KOPT-K1 (cell line): ENCODE data around the gene PRDM16.

Experiments used
- H3K27ac ChIP-seq: fragments of 200-600 bp; sonication (generic); 2 replicates; pipeline ENCODE4 v1.5.1; 2016; ENCODE audit warnings: antibody characterized with exemption, mild to moderate bottlenecking, low read depth, low read length; ENCODE audit not compliant: poor library complexity, severe bottlenecking
- H3K36me3 ChIP-seq: fragments of 200-600 bp; sonication (generic); 2 replicates; pipeline ENCODE4 v1.5.1; 2017; ENCODE audit warnings: antibody characterized with exemption, mild to moderate bottlenecking, low read length, moderate library complexity; ENCODE audit not compliant: insufficient read depth
- H3K9me3 ChIP-seq: fragments of 200-600 bp; sonication (generic); 2 replicates; pipeline ENCODE4 v1.5.1; 2017; ENCODE audit warnings: antibody characterized with exemption, low read length, mild to moderate bottlenecking; ENCODE audit not compliant: insufficient read depth, poor library complexity, severe bottlenecking

Gene PRDM16

GRCh38 chr1:3225661-3226060, 156.7 kb downstream of the PRDM16 start:
- no peak overlapping the region for H3K27ac ChIP-seq
- H3K9me3 ChIP-seq, result no peaks in the 10 kb centered on the region
- H3K36me3 ChIP-seq, result no peaks in the 10 kb centered on the region

DNA sequence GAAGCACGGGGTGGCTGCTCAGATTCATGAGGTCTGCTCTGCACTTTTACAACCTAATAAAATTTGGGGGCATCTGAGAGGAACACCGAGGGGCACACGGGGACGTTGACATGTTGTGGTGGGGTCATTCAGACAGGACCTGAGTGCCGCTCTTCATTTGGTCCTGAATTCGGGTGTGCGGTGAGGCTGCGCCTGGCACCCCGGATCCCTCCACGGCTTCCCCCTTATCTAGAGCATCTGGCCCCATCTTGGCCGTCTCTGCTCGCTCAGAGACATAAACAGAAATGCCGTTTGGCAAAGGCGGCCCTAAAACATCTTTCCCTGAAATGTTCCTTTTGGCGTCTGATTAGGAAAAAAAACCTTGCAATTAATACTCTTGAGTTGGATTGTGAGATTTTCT, 157.2 kb downstream of the PRDM16 start:
- Histone ChIP-seq H3K36me3 (no peaks in the 10 kb centered on the region), H3K9me3 (no peaks in the 10 kb centered on the region), H3K27ac (no peak overlapping the region)

- no peaks in the 10 kb centered on the region for H3K9me3 ChIP-seq
- H3K36me3 ChIP-seq, result no peaks in the 10 kb centered on the region
- no peak overlapping the region for H3K27ac ChIP-seq
These were observed 157.8 kb downstream of the PRDM16 start for GRCh38 chr1:3226701-3227350.

GRCh38 chr1:3227351-3227704, 158.3 kb downstream of the PRDM16 start:
- Histone ChIP-seq H3K9me3 (no peaks in the 10 kb centered on the region), H3K36me3 (no peaks in the 10 kb centered on the region)

GRCh38 chr1:3227893-3228292, 158.9 kb downstream of the PRDM16 start:
- Histone ChIP-seq H3K27ac (no peak overlapping the region), H3K36me3 (no peaks in the 10 kb centered on the region), H3K9me3 (no peaks in the 10 kb centered on the region)

More at GRCh38 chr1:3227351-3227704, 158.3 kb downstream of the PRDM16 start:
- H3K27ac ChIP-seq, result no peak overlapping the region

DNA sequence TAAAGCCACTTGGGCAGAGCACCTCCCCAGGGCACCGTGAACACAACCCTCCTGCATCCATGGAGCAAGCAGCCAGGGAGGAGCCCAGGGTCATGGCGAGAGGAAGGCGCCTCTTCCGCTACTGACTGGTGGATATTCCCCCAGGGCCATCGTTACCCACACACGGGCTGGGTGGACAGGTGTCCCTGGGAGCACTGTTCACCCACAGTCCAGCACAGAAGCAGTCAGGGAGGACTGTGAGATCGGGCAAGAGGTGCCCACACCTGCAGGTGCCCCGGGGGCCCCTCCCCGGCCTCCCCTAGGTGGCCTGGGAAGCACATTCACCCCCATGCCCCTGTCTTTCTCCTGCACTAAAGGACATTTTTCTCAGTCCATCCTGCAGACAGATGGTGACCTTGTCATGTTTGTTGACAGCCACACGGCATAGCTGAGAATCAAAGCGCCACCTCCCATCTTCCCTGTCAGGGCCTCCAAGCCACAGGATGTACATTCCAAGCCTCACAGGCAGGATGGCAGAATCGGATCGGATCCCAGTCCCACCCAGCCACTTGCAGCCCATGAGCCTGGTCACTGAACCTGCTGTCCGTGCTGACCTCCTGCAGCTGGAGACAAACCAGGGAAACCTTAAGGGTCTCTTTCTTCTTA, 160.2 kb downstream of the PRDM16 start:
- Histone ChIP-seq H3K27ac (no peak overlapping the region), H3K36me3 (no peaks in the 10 kb centered on the region), H3K9me3 (no peaks in the 10 kb centered on the region)

- Histone ChIP-seq H3K27ac (no peak overlapping the region), H3K9me3 (no peaks in the 10 kb centered on the region), H3K36me3 (no peaks in the 10 kb centered on the region)
These were observed 161.6 kb downstream of the PRDM16 start for GRCh38 chr1:3230553-3230952.

DNA sequence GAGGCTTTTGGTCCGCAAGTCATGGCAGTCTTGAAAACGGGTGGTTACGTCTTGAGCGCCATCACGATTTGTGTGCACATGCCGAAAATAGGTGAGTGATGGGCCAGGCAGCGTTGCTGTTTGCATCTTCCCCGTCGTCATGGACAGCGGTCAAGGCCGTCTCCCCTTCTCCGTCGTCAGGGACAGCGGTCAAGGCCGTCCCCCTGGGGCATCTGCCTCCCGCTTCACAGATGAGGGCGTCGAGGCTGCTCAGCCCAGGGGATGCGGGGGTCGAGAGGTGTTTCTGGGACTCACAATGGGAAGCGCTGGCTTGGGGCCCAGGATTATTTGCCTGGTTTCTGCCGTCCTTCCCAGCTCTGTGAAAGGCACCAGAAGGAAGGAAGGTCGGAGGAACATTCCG, 162.2 kb downstream of the PRDM16 start:
- H3K27ac ChIP-seq, result no peak overlapping the region
- H3K36me3 ChIP-seq, result no peaks in the 10 kb centered on the region
- H3K9me3 ChIP-seq, result no peaks in the 10 kb centered on the region

- Histone ChIP-seq H3K9me3 (no peaks in the 10 kb centered on the region), H3K27ac (no peak overlapping the region), H3K36me3 (no peaks in the 10 kb centered on the region)
These were observed 162.8 kb downstream of the PRDM16 start for GRCh38 chr1:3231826-3232225.

DNA sequence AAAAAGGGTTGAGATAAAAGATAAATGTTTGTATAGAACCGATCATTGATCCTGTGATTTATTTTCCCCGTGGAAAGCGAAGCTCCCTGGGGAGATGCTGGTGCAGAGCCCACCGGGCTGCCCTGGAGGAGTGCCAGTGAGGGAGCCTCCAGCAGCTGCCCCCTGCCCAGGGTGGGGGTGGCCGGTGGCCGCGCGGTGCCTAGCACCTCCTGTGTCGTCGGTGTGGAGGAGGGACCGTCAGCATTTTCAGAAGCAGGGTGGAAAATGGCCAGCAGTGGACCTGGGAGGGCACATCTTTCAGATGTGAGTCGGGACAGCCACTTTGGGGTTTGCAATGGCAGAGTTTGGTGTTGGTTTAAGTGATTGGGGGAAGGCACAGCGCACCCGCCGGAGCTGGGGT, 164.0 kb downstream of the PRDM16 start:
- Histone ChIP-seq H3K9me3 (no peaks in the 10 kb centered on the region), H3K27ac (no peak overlapping the region), H3K36me3 (no peaks in the 10 kb centered on the region)

- Histone ChIP-seq H3K9me3 (no peaks in the 10 kb centered on the region), H3K27ac (no peak overlapping the region), H3K36me3 (no peaks in the 10 kb centered on the region)
These were observed 164.5 kb downstream of the PRDM16 start for GRCh38 chr1:3233551-3233950.

DNA sequence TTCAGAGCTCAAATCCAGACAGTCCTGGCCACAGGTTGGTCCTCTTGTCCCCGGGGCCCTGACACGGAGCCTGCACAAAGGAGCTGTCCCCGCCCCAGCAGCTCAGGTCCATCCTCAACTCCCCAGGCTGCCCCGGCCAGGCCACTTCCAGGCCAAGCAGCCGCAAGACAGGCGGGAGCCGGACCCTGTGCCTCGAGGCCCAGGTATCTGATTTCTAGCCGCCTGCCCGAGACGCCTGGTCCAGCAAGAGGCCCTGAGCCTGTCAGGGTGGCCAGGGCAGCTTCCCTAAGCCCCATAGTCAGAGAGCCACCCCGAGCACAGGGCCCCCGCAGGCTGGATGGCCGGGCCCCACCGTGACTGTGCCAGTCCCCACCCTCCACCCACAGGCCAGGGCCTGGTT, 165.3 kb downstream of the PRDM16 start:
- Histone ChIP-seq H3K9me3 (no peaks in the 10 kb centered on the region), H3K36me3 (no peaks in the 10 kb centered on the region), H3K27ac (no peak overlapping the region)

- Histone ChIP-seq H3K9me3 (no peaks in the 10 kb centered on the region), H3K27ac (no peak overlapping the region), H3K36me3 (no peaks in the 10 kb centered on the region)
These were observed 166.0 kb downstream of the PRDM16 start for GRCh38 chr1:3234956-3235355.

DNA sequence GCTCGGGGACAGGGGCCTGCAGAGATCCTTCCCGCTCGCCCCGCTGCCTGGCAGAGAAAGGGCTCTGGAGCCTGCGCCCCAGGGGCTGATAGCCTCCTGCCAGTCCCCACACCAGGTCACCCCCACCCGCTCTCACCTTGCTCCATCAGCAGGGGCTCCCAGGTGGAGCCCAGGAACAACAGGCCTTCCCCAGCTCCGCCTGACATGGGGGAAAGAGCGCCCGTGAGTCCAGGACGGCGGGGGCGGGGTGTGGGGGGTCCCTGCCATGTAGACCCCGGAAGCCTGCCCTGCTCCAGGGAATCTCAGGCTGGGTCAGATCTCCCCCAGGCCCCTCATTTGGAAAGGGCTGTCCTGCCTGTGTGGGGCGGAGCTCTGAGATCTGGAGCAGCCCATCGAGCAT, 166.5 kb downstream of the PRDM16 start:
- Histone ChIP-seq H3K27ac (no peak overlapping the region), H3K36me3 (no peaks in the 10 kb centered on the region)

DNA sequence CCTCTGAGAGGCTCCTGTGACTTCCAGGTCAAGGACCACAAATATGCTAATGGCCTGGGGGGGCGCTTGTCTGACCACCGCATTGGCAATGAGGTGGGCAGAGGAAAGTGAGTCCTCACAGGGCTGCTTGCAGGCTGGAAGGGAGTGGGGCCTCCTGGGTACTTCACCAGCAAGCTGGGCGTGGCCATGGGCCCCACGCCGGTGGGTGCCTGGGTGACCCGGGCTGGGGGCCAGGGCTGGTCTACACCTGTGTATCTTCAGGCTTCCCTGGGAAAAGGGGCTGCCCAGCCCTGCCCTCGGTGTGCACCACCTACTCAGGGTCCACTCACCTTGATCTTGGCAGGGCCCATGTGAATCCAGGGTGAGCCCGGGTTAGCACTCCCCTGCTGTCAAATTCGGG, 167.4 kb downstream of the PRDM16 start:
- no peaks in the 10 kb centered on the region for H3K9me3 ChIP-seq
- H3K27ac ChIP-seq, result no peak overlapping the region
- no peaks in the 10 kb centered on the region for H3K36me3 ChIP-seq

More for the DNA sequence above, 166.5 kb downstream of the PRDM16 start:
- H3K9me3 ChIP-seq, result no peaks in the 10 kb centered on the region

DNA sequence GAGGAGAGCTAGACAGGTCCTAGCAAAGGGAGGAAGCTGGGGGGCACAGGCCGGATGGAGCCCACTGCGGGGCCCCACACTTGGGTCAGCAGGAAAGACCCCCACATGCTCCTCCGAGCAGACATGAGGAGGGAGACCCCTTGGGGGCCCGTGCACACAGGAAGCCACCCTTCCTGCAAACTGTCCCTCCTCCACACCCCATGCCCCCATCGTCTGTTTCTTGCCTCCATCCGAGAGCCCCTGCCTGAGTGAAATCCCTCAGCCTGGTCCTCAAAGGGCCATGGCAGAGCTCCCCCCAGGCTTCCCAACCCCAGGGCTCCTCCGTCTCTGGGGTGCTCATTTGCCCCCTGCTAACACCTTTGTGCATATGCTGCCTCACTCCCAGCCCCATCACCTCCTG, 168.0 kb downstream of the PRDM16 start:
- H3K36me3 ChIP-seq, result no peaks in the 10 kb centered on the region
- H3K27ac ChIP-seq, result no peak overlapping the region
- H3K9me3 ChIP-seq, result no peaks in the 10 kb centered on the region
